GM12865 (cell line): Measurements from ENCODE around the gene BCAT1.

Source experiments
- DNase-seq: peaks from one replicate; pipeline ENCODE4 v3.0.0; 2010; ENCODE audit warnings: low read depth
- H3K4me3 ChIP-seq: 2 replicates; pipeline ENCODE4 v1.5.1; 2011; ENCODE audit warnings: mild to moderate bottlenecking, low read depth, low read length, control low read depth
- CTCF ChIP-seq: IDR thresholded peaks from 2 replicates; pipeline ENCODE4 v1.5.1; 2011; ENCODE audit warnings: low read length, control low read depth, low read depth, inconsistent platforms; ENCODE audit not compliant: insufficient read depth; ENCODE audit errors: missing control alignments

BCAT1 gene

GRCh38 chr12:24948757-24949722, at the start of gene BCAT1:
TSS of gene BCAT1 (minus strand) at chr12:24949101. CDS start at chr12:24948932, 169 bp downstream.
- peak; percentile 19 for TF ChIP-seq CTCF
- DNase-seq: peak; percentile 89
- H3K4me3 ChIP-seq: peak within 1 kb of the TSS; percentile 60

- TF ChIP-seq CTCF: no peak
- H3K4me3 ChIP-seq: peak overlapping the region; percentile 37
- peak; percentile 87 for DNase-seq
Observed at GRCh38 chr12:24997970-24998582, 49.2 kb upstream of the BCAT1 start.

- no peak for TF ChIP-seq CTCF
- peak overlapping the region; percentile 37 for H3K4me3 ChIP-seq
Observed at GRCh38 chr12:24997496-24997895, 48.6 kb upstream of the BCAT1 start.

GRCh38 chr12:24996820-24997219, 47.9 kb upstream of the BCAT1 start:
- peak; percentile 28 for DNase-seq
- H3K4me3 ChIP-seq: peak overlapping the region; percentile 37
- no peak for TF ChIP-seq CTCF

More at GRCh38 chr12:24997496-24997895, 48.6 kb upstream of the BCAT1 start:
- DNase-seq: peak; percentile 31

- no peak for TF ChIP-seq CTCF
- H3K4me3 ChIP-seq: peak overlapping the region; percentile 18
- DNase-seq: peak; percentile 60
Observed at GRCh38 chr12:24996102-24996797, 47.3 kb upstream of the BCAT1 start.

GRCh38 chr12:24993793-24994192, 44.9 kb upstream of the BCAT1 start:
- no peak overlapping the region for H3K4me3 ChIP-seq
- no peak for TF ChIP-seq CTCF
- DNase-seq: no peak
